NCI-H774 (cell line): ENCODE results near the gene TSSK6.

Experiments used
- DNase-seq: peaks from one replicate; lab custom pipeline; 2025; lab: John Stamatoyannopoulos, UW

The TSSK6 gene

DNA sequence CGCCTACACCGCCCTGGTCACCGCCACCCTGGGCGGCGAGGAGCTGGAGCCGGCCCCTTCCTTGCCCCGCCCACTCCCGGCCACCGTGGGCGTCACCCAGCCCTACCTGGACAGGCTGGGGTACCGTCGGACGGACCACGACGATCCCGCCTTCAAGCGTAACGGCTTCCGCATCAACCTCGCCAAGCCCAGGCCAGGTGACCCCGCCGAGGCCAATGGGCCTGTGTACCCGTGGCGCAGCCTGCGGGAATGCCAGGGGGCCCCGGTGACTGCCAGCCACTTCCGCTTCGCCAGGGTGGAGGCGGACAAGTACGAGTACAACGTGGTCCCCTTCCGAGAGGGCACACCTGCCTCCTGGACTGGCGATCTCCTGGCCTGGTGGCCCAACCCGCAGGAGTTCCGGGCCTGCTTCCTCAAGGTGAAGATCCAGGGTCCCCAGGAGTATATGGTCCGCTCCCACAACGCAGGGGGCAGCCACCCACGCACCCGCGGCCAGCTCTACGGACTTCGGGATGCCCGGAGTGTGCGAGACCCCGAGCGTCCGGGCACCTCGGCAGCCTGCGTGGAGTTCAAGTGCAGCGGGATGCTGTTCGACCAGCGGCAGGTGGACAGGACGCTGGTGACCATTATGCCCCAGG is 29.7 kb upstream of the TSSK6 start:
- no peak for DNase-seq

GRCh38 chr19:19544257-19544953 is 29.1 kb upstream of the TSSK6 start:
- no peak for DNase-seq

DNA sequence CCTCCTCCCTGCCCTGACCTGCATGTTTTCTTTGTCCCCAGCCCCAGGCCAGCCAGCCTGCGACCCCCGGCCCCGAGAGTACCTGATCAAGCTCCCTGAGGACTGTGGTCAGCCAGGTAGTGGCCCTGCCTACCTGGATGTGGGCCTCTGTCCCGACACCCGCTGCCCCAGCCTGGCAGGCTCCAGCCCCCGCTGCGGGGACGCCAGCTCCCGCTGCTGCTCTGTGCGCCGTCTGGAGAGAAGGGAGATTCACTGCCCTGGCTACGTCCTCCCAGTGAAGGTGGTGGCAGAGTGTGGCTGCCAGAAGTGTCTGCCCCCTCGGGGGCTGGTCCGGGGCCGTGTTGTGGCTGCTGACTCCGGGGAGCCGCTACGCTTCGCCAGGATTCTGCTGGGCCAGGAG is 28.3 kb upstream of the TSSK6 start:
- DNase-seq = no peak

DNA sequence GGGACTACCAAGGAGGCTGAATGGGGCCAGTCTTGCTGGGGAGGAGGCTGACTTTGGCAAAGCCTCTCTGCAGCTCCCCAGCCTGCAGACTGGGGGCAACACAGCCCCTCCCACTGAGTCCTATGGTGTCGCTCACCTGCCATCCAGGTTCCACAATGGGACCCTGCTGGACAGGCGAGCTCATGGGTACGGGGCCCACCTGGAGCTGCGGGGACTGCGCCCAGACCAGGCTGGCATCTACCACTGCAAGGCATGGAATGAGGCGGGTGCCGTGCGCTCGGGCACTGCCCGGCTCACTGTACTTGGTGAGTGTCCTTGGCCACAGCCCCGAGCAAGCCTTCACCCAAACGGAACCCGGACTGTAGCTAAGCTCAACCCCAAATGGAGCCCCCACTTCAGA is 27.8 kb upstream of the TSSK6 start:
- DNase-seq = no peak

- no peak for DNase-seq
Measured at GRCh38 chr19:19542507-19542906, 27.2 kb upstream of the TSSK6 start.

DNA sequence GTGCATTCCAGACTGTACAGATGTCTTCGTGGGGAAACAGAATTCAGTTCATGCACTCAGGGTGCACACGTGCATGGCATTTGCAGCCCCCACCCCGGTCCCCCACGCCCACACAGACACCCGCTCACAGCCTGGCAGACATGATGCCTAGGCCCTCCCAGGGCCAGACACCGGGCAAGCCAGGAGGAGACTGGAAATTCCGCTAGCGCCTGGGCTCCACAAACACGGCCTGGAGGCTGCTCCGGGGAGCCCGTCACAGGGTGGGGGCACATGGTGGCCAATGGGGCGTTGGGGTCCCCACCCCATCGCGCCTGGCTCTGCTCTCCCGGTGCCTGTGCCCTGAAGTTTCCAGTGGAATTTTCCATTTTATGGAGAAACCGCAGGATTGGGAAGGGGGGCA is 26.3 kb upstream of the TSSK6 start:
- DNase-seq = no peak

DNA sequence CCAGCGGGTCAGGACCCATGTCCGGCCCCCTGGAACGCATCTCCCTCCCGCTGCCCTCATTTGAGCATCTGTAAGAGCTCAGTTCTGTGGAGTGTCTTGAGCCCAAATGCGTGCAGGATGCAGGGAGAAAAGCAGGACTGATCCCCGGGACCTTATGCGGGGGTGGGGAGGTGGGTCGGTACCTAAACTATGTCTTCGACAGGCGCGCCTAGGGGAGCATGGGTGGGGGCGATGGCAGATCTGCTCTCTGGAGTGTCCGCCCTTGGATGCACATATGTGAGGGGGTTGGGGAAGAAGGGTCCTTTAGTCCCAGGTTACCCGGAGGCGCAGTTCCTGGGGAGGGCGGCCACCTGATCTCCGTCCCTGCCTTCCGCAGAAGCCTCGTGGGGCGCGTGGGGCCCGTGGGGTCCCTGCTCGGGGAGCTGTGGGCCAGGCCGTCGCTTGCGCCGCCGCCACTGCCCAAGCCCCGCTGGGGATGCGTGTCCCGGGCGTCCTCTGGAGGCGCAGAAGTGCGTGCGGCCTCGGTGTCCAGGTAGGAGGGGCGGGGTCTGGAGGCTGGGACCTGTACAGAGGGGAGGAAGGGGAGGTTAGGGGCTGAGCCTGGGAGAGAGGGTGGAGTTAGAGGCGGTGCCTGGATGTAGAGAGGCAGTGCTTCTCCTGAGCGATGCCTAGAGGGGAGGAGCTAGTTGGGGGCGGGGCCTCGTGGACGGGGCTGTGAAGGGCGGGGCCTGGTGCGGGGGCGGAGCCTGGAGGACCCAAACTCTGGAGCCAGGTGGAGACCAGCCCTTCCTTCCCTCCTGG is 25.6 kb upstream of the TSSK6 start:
- no peak for DNase-seq

DNA sequence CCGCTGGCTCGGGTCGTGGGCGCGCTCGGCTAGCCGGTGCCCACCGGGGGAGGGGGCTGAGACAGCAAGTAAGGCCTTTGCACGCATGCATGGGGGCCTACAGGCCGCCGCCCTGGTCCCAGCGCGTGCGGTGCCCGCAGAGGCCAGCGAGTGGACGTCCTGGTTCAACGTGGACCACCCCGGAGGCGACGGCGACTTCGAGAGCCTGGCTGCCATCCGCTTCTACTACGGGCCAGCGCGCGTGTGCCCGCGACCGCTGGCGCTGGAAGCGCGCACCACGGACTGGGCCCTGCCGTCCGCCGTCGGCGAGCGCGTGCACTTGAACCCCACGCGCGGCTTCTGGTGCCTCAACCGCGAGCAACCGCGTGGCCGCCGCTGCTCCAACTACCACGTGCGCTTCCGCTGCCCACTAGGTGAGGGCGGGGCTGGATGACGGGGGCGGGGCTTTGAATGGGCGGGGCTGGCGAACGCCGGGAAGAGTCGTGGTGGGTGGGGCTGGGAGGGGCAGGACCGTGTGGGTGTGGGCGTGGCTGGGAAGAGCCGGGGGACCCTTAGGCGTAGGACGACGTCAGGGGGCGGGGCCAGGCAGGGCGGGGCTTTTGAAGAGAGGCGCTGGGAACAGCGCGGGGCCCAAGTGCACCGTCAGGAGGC is 24.8 kb upstream of the TSSK6 start:
- no peak for DNase-seq

- DNase-seq = no peak
Measured at GRCh38 chr19:19539698-19540063, 24.3 kb upstream of the TSSK6 start.

- DNase-seq = no peak
Measured at GRCh38 chr19:19538785-19539166, 23.4 kb upstream of the TSSK6 start.

GRCh38 chr19:19538061-19538784 is 22.9 kb upstream of the TSSK6 start, which contains the start of gene CILP2:
TSS of gene CILP2 (plus strand) at chr19:19538265. CDS start at chr19:19538350, 85 bp downstream.
- peak; percentile 35 for DNase-seq

- DNase-seq = no peak
Measured at GRCh38 chr19:19537075-19538048, 22.0 kb upstream of the TSSK6 start.

DNA sequence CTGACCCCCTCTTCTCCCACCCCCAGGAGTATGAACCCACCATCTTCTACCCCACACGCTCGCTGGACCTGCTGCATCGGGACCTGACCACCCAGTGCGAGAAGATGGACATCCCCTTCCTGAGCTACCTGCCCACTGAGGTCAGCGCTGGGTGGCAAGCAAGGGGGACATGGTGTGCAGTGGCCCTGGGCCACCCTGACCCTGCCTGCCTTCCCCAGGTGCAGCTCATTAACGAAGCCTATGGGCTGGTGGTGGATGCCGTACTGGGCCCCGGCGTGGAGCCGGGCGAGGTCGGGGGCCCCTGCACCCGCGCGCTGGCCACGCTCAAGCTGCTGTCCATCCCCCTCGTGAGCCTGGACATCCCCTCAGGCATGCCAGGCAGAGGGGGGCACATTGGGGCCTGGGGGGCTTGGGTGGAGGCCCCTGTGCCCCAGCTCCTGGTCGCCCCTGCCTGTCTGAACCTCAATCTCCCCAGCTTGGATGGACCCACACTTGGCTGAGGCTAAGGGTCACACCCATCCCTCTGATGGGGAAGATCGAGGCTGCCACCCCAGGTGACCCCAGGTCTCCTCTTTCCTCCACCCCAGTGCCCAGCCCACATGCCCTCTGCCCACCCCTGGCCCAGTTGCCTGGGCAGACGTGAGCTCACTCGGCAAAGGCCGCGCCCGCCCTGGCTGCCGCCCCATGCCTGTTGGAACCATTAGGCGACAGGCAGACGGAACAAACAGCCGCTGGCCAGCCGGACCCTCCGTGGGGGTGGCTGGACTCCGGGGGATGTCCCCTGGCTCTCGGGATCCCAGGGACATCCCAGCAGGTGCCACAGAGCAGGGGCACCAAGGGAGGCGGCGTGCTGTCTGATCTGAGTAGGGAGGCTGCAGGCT is 20.2 kb upstream of the TSSK6 start:
- DNase-seq = no peak

DNA sequence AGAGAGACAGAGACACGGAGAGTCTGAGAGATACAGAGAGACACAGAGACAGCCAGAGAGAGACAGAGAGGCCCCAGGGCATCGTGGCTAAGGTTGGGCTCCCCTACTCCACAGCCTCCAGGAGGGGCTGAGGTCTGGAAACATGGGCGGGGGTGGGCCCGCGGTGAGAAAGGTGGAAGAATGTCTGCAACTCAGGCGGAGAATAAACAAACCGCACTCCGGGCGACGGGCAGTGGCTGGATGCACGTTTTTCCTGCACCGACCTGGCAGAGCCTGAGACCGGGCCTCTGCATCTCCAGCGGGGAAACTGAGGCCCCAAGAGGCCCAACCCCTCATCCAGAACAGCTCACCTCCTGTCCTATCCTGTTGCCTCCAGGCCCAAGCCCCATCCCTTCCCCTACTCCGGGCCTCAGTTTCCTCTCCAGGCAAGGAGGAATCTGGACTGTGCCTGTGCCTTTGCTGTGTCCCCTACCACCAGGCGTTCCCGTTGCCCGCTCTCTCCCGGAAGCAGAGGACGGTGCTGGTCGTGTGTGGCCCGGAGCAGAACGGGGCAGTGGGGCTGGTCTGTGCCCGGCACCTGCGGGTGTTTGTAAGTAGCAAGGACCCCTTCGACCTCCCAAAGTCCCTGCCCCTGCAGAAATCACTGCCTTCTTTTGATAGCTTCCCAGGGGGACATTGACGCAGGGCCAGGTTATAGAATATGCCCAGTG is 19.4 kb upstream of the TSSK6 start:
- DNase-seq = no peak

GRCh38 chr19:19533841-19534240 is 18.5 kb upstream of the TSSK6 start:
- DNase-seq = no peak

- no peak for DNase-seq
Measured at GRCh38 chr19:19532806-19533701, 17.7 kb upstream of the TSSK6 start.

- DNase-seq = peak; percentile 51
Measured at GRCh38 chr19:19531951-19532805, 16.8 kb upstream of the TSSK6 start.
